A549 treated with GW870086 at 1 μM for 4 hours (cell line): ENCODE measurements around the gene MOB2. TPM values are rescaled to one million over a fixed set of nuclear protein-coding genes. Genes with fewer than 3 reads are reported as not detected.

ENCODE experiments used
- total RNA-seq: library from RNA; stranded (reverse); fragments of 200-300 nt; extraction: Qiagen RNA extraction; gene quantifications from 5 replicates; pipeline ENCODE4 v1.2.3, GENCODE V29; 2022; ENCODE audit warnings: low read depth

Gene MOB2, protein sequence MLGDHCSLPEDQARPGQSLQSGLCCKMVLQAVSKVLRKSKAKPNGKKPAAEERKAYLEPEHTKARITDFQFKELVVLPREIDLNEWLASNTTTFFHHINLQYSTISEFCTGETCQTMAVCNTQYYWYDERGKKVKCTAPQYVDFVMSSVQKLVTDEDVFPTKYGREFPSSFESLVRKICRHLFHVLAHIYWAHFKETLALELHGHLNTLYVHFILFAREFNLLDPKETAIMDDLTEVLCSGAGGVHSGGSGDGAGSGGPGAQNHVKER
- total RNA-seq, result 37.2 to 43.6 TPM (median 41.6 TPM) in 5 replicates

DNA sequence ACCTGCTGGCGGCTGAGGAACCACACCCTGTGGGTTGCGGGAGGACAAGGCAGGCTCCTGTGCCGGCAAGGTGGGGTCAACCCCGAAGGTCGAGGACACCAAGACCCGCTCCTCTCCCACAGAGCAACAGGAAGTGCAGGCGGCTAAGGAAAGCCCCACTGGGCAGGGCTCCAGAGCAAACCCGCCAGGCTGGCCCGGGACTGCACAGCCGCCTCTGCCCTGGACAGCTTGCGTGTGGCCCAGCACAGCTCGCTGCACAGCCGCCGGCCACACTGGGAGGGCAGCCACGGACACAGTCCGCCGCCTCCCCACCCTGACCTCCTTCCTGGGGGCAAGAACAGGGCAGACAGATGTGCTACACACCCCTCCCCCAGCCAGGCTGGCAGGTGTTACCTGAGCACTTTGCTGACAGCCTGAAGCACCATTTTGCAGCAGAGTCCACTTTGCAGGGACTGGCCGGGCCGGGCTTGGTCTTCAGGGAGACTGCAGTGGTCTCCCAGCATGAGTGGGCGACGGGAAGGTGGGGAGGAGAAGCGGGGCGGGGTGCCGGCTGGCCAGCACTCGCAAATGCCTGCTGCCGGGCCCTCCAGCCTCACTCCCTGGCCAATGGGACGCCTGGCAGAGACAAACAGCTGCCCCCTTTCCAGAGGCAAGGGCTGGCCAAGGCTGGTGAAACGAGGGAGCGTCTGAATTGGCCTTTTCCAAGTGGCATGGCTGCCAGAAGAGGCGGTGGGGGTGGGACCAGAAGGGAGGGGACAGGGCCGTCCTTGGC lies at the start of gene MOB2:
Gene MOB2, minus strand, starts transcription at position 726 of the 772 bp plus-strand sequence. Its CDS starts 223 bp downstream, at position 503.

Other genes with a start within 250 kb of the MOB2 start
- 34.2 to 52.3 TPM (median 48.8 TPM) in 5 replicates for gene TOLLIP, start 177.1 kb downstream of the MOB2 start, total RNA-seq
- 5.9 to 6.7 TPM (median 6.2 TPM) in 5 replicates for gene BRSK2, start 96.8 kb downstream of the MOB2 start, total RNA-seq
- 0.34 to 1.6 TPM (median 0.83 TPM) in 5 replicates for gene DUSP8, start 85.5 kb upstream of the MOB2 start, total RNA-seq
- not detected in 5 replicates for gene KRTAP5-1, start 98.5 kb upstream of the MOB2 start, total RNA-seq
- not detected in 5 replicates for gene KRTAP5-2, start 111.5 kb upstream of the MOB2 start, total RNA-seq
- not detected in 5 replicates for gene KRTAP5-3, start 121.7 kb upstream of the MOB2 start, total RNA-seq
- gene KRTAP5-4, start 135.4 kb upstream of the MOB2 start, total RNA-seq, result not detected in 5 replicates
- not detected in 5 replicates for gene KRTAP5-5, start 143.0 kb upstream of the MOB2 start, total RNA-seq
- gene KRTAP5-6, start 210.4 kb upstream of the MOB2 start, total RNA-seq, result not detected in 5 replicates